ENCODE measurements around the gene CFAP410. TPM values are rescaled to one million over a fixed set of nuclear protein-coding genes. Genes with fewer than 3 reads are reported as not detected.

The CFAP410 gene
- total RNA-seq, result 14.9 TPM
- long read RNA-seq, partial matches to known transcripts, result 1 of 7 reads
- long read RNA-seq, other reads (novel, unspliced or antisense), result 6 of 7 reads

DNA sequence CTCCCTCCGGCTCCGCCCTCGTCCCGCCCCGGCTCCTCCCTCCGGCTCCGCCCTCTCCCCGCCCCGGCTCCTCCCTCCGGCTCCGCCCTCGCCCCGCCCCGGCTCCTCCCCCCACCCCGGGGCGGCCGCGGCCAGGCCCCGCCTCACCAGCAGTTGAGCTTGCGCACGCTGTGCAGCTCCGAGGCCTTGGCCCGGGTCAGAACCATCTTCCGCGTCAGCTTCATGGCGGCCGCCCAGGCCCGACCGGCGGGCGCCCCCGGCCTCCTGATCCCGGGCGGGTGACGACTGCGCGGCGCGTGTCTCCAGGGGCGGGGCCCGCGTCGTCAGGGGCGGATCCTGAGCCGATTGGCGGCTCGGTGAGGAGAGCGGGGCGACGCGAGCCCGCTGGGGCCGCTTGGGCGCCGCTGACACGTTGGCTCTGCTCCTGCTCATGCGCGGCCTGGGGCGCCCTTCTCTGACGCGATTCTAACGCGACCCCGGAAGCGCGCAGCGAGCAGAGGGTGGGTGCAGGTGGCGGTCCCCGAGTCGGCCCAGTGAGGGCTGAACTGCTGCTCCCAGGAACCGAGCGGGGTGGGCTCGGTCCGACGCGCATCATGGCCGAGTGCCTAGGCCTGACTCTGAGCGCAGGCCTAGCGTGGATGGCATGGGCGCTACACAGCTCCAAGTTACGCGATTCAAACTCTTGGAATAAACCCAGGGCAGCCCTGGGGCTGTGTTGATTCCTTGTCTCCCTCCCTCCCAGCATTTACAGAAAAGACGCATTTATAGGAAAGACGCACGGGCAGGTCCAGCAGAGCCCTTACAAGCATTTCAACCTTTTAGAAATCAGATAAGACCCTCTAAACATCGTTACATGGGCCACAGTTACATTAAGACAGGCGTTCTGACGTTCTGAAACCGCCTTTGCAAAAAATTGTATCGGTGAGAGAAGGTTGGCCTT, at the start of gene CFAP410:
TSS of gene CFAP410 (minus strand) at position 420 of the 940 bp plus-strand sequence. CDS start at position 224, 196 bp downstream.
- DNase-seq (peak; percentile 97), ATAC-seq (peak; percentile 93)
- intact Hi-C loops (cut with micrococcal nuclease), result no loop called here

DNA sequence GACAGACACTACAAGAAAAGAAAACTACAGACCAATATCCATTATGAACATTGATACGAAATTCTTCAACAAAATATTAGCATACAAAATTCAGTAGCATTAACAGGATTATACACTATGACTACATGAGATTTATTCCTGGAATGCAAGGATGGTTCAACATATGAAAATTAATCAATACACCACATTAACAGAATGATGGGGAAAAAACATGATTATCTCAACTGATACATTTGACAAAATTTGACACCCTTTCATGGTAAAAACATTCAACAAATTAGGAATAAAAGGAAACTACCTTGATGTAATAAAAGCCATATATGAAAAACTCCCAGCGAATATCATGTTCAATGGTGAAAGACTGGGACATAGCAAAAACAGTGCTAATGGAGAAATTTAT, 45.8 kb upstream of the CFAP410 start:
- ATAC-seq (no peak), DNase-seq (no peak)
- intact Hi-C loops (cut with micrococcal nuclease), result no loop called here

DNA sequence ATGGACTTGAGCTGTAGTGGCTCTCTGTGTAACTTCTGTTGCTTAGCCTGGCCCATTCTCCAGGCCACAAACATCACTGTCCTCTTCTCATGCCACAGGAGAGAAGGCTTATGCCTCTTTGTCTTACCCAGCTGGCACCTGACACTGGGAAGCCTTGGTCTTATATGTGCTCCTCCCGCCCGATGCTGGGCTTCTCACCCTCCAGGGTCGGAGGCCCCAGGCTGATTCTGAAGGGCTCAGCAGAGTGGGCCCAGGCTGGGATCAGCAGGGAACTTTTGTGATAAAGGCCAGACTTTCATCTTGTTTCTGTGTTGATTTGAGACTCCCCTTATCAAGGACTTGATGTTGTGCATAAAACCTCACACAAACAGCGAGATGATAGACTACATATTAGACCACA, 44.0 kb upstream of the CFAP410 start:
- DNase-seq (no peak), ATAC-seq (no peak)
- intact Hi-C loops (cut with micrococcal nuclease), result no loop called here

DNA sequence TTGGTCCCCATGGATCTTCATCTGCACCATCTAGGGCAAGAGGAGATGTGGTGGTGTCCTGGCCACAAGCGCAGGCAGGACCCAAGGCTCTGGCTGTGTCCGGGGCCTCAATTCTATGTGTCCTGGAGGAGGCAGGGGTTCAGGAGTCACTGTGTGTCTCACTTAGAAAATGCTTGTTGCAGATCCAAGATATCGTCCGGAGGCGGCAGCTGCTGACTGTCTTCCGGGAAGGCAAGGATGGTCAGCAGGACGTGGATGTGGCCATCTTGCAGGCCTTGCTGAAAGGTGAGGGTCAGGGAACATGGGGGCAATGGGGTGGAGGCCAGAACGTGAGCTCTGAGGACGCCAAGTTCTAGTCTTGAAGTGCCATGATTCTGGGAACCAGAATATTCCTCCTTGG, 43.3 kb upstream of the CFAP410 start:
- no peak for DNase-seq
- no peak for ATAC-seq
- intact Hi-C loops (cut with micrococcal nuclease), result no loop called here

GRCh38 chr21:44381874-44382273, 42.7 kb upstream of the CFAP410 start:
- no peak for ATAC-seq
- intact Hi-C loops (cut with micrococcal nuclease), result no loop called here
- DNase-seq, result no peak

DNA sequence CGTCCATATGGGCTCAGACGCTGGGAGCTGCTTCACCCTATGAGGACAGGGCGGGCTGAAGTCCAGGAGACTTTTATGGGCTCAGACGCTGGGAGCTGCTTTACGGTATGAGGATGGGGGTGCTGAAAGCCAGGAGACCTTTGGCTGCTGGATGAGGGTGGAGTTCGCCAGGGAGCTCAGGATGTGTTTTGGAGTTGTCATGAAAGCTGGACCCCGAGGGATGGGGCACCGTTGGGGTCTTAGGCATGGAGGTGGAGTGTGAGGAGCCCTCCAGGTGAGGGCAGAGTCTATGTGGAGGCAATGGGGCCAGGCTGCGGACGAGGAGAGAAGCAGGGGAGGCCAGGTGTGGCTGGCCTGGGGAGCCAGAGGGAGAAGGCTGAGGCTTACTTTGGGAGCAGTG, 41.7 kb upstream of the CFAP410 start:
- intact Hi-C loops (cut with micrococcal nuclease), result no loop called here
- DNase-seq, result no peak

GRCh38 chr21:44379991-44380865, 41.0 kb upstream of the CFAP410 start:
- intact Hi-C loops (cut with micrococcal nuclease), result no loop called here
- DNase-seq (no peak), ATAC-seq (no peak)

More for the DNA sequence above, 41.7 kb upstream of the CFAP410 start:
- ATAC-seq, result no peak

DNA sequence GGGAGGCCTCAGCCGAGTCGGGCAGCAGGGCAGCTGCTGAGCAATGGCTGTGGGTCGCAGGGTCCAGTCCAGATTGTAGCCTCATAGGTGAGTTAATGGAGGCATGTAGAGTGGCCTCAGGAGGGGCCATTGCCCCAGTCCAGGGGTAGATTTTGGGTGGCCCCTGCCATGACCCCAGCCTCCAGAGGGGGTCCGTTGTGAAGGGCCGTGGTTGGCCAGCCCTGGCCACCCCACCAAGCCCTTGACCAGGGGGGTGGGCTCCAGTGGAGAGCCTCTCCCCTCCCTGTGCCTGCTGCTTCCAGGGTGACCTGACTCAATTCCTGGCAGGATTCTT, 40.3 kb upstream of the CFAP410 start:
- intact Hi-C loops (cut with micrococcal nuclease), result no loop called here
- ATAC-seq, result no peak
- DNase-seq, result no peak

GRCh38 chr21:44378646-44379514, 39.7 kb upstream of the CFAP410 start:
- DNase-seq (peak; percentile 10), ATAC-seq (no peak)
- intact Hi-C loops (cut with micrococcal nuclease), result no loop called here

- intact Hi-C loops (cut with micrococcal nuclease), result no loop called here
- DNase-seq (no peak), ATAC-seq (no peak)
Observed at GRCh38 chr21:44377922-44378645, 38.9 kb upstream of the CFAP410 start.

GRCh38 chr21:44377201-44377921, 38.2 kb upstream of the CFAP410 start:
- ATAC-seq (no peak), DNase-seq (peak; percentile 17)
- intact Hi-C loops (cut with micrococcal nuclease), result no loop called here

DNA sequence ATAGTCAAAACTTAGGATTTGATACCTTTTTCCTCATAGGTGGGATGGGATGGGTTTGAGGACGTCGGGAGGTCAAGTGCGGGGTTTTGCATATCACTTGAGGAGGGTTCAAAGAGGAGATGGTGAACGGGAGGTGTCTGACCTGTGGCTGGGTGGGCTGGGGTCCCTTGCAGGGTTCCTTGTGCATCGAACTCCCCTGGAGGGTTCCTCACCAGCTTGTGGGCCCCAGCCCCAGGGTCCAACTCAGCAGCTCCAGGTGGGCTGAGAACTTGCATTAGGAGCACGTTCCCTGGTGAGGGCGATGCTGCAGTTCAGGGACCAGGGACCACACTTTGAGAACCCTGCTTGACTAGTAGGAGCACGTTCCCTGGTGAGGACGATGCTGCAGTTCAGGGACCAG, 37.4 kb upstream of the CFAP410 start:
- DNase-seq (no peak), ATAC-seq (no peak)
- intact Hi-C loops (cut with micrococcal nuclease), result no loop called here

GRCh38 chr21:44375761-44376241, 36.6 kb upstream of the CFAP410 start:
- peak; percentile 17 for DNase-seq
- intact Hi-C loops (cut with micrococcal nuclease), result no loop called here

GRCh38 chr21:44375281-44375651, 36.1 kb upstream of the CFAP410 start:
- no peak for DNase-seq
- intact Hi-C loops (cut with micrococcal nuclease), result no loop called here
- peak; percentile 22 for ATAC-seq

More at GRCh38 chr21:44375761-44376241, 36.6 kb upstream of the CFAP410 start:
- no peak for ATAC-seq

DNA sequence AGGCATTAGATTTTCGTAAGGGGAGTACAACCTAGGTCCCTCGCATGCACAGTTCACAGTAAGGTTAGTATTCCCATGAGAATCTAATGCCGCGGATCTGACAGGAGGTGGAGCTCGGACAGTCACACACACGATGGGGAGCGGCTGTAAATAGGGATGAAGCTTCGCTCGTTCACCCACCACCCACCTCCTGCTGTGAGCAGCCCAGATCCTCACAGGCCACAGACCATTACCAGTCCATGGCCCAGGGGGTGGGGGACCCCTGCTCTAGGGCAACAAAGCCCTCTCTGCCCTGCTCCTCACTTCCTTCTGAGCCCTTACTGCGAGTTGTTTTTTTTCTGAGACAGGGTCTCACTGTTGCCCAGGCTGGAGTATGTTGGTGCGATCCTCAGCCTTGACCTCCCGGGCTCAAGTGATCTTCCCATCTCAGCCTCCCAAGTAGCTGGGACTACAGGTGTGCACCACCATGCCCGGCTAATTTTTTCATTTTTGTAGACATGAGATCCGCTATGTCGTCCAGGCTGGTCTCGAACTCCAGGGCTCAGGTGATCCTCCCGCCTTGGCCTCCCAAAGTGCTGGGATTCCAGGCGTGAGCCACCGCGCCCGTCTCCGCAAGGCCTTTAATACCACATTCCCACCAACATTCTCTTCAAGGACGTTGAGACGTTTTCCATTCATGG, 35.6 kb upstream of the CFAP410 start:
- DNase-seq (no peak), ATAC-seq (no peak)
- intact Hi-C loops (cut with micrococcal nuclease), result no loop called here

GRCh38 chr21:44372616-44373015, 33.4 kb upstream of the CFAP410 start:
- DNase-seq (no peak), ATAC-seq (no peak)
- intact Hi-C loops (cut with micrococcal nuclease), result no loop called here

- intact Hi-C loops (cut with micrococcal nuclease), result no loop called here
- DNase-seq (no peak), ATAC-seq (no peak)
Observed at GRCh38 chr21:44371596-44371995, 32.4 kb upstream of the CFAP410 start.
